Gastrocnemius medialis (tissue), 4 donors: Measurements from ENCODE around the gene MAPK8. TPM values are rescaled to one million over a fixed set of nuclear protein-coding genes. Genes with fewer than 3 reads are reported as not detected.

Experiments used
- ATAC-seq, 2 donors: fragments of 150-250 bp; one replicate each; pipeline ENCODE4 v1.9.1; 2016
- DNase-seq, 2 donors: peaks; one replicate each; pipeline ENCODE4 v3.0.0-alpha.2; 2019
- H3K27ac ChIP-seq, 4 donors: fragments of 200-600 bp; sonication (generic); 1 replicate in 1 of 4; 2 replicates in 3 of 4; pipeline ENCODE4 v1.5.1; 2016 to 2018; ENCODE audit warnings: mild to moderate bottlenecking in 2 of 4, moderate library complexity in 1 of 4
- H3K27me3 ChIP-seq, 3 donors: fragments of 200-600 bp; sonication (generic) in 2 of 3; 1 replicate in 1 of 3; 2 replicates in 2 of 3; pipeline versions ENCODE4 v1.5.1 to v1.6.0; 2016 to 2019; ENCODE audit warnings: mild to moderate bottlenecking in 1 of 3, moderate library complexity in 1 of 3
- H3K36me3 ChIP-seq, 2 donors: fragments of 200-600 bp; sonication (generic) in 1 of 2; one replicate each; pipeline ENCODE4 v1.5.1; 2017 to 2018
- H3K4me1 ChIP-seq, 2 donors: fragments of 200-600 bp; sonication (generic) in 1 of 2; one replicate each; pipeline ENCODE4 v1.5.1; 2016 to 2017; ENCODE audit warnings: mild to moderate bottlenecking in 2 of 2
- H3K4me3 ChIP-seq, 4 donors: fragments of 200-600 bp; sonication (generic) in 3 of 4; 1 replicate in 1 of 4; 2 replicates in 3 of 4; pipeline ENCODE4 v1.5.1; 2016 to 2019; ENCODE audit warnings: mild to moderate bottlenecking in 2 of 4
- H3K9me3 ChIP-seq, 3 donors: fragments of 200-600 bp; sonication (generic) in 2 of 3; 1 replicate in 1 of 3; 2 replicates in 2 of 3; pipeline ENCODE4 v1.5.1; 2016 to 2019
- POLR2A ChIP-seq, 2 donors: fragments of 450-650 bp; IDR thresholded peaks; one replicate each; pipeline ENCODE4 v1.6.1; 2017; ENCODE audit warnings: antibody characterized with exemption in 2 of 2, mild to moderate bottlenecking in 2 of 2, moderate library complexity in 2 of 2
- in situ Hi-C, 4 donors: fragments of 200-750 bp; cut with MboI; loops; one replicate each; pipeline versions ENCODE4 v1.15.0 to v1.8.0; 2017; ENCODE audit warnings: low sequenced_read_pairs in 4 of 4
- intact Hi-C: fragments of 100-400 bp; cut with DNase I; formaldehyde crosslinking; loops from one replicate; pipeline ENCODE4 v1.15.1; 2023; ENCODE audit warnings: low total_unique reads
- total RNA-seq, 4 donors: library from RNA; depleted of rRNA; stranded (reverse); fragments of >200 nt; gene quantifications; one replicate each; pipeline versions ENCODE4 v1.1.0 to v1.2.3, GENCODE V29; 2016
- TF ChIP-seq, protein P1 (sequence below), 5 experiments: fragments of 450-650 bp in 3 of 5; fragments of 200-600 bp in 2 of 5; sonication (generic) in 2 of 5; IDR thresholded peaks in 4 of 5; conservative IDR thresholded peaks in 1 of 5; 1 replicate in 4 of 5; 2 replicates in 1 of 5; pipeline ENCODE4 v1.5.1; 2016 to 2019; ENCODE audit warnings: antibody characterized with exemption in 5 of 5, mild to moderate bottlenecking in 3 of 5, moderate library complexity in 3 of 5

Gene MAPK8
- total RNA-seq, 4 donors from 2014 or later, result 25.6 to 52.1 (median 35.4) TPM

- no peak overlapping the region for H3K27ac ChIP-seq
- H3K9me3 ChIP-seq, result no peaks in the 10 kb centered on the region
- no peaks in the 10 kb centered on the region for H3K36me3 ChIP-seq
- in situ Hi-C loops, result no loop called here
- no peaks in the 10 kb centered on the region for H3K27me3 ChIP-seq
- no peaks in the 10 kb centered on the region for H3K4me1 ChIP-seq
- no peak overlapping the region for H3K4me3 ChIP-seq
- ATAC-seq, result no peak
- no peak for TF ChIP-seq POLR2A (IDR thresholded peaks at IDR 0.05)
- TF ChIP-seq, protein P1, sequence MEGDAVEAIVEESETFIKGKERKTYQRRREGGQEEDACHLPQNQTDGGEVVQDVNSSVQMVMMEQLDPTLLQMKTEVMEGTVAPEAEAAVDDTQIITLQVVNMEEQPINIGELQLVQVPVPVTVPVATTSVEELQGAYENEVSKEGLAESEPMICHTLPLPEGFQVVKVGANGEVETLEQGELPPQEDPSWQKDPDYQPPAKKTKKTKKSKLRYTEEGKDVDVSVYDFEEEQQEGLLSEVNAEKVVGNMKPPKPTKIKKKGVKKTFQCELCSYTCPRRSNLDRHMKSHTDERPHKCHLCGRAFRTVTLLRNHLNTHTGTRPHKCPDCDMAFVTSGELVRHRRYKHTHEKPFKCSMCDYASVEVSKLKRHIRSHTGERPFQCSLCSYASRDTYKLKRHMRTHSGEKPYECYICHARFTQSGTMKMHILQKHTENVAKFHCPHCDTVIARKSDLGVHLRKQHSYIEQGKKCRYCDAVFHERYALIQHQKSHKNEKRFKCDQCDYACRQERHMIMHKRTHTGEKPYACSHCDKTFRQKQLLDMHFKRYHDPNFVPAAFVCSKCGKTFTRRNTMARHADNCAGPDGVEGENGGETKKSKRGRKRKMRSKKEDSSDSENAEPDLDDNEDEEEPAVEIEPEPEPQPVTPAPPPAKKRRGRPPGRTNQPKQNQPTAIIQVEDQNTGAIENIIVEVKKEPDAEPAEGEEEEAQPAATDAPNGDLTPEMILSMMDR (IDR thresholded peaks at IDR 0.05 in 4 of 5, conservative IDR thresholded peaks at IDR 0.05 in 1 of 5), result peak; percentile 3 to 61 (median 46)
- intact Hi-C loops, result no loop called here
- no peak for DNase-seq
Observed at GRCh38 chr10:48289501-48290238, 16.8 kb upstream of the MAPK8 start.

GRCh38 chr10:48290286-48290685, 16.2 kb upstream of the MAPK8 start:
- intact Hi-C loops (no loop called here), in situ Hi-C loops (no loop called here)
- TF ChIP-seq POLR2A (IDR thresholded peaks at IDR 0.05), result no peak
- TF ChIP-seq, protein P1 (IDR thresholded peaks at IDR 0.05 in 4 of 5, conservative IDR thresholded peaks at IDR 0.05 in 1 of 5), result no peak
- Histone ChIP-seq H3K27ac (no peak overlapping the region), H3K4me1 (no peaks in the 10 kb centered on the region), H3K27me3 (no peaks in the 10 kb centered on the region), H3K4me3 (no peak overlapping the region), H3K36me3 (no peaks in the 10 kb centered on the region), H3K9me3 (no peaks in the 10 kb centered on the region)
- ATAC-seq, result no peak
- no peak for DNase-seq

- Histone ChIP-seq H3K36me3 (no peaks in the 10 kb centered on the region), H3K9me3 (no peaks in the 10 kb centered on the region), H3K27ac (no peak overlapping the region), H3K4me3 (no peak overlapping the region), H3K27me3 (no peaks in the 10 kb centered on the region), H3K4me1 (no peaks in the 10 kb centered on the region)
- intact Hi-C loops, result no loop called here
- TF ChIP-seq, protein P1 (IDR thresholded peaks at IDR 0.05 in 4 of 5, conservative IDR thresholded peaks at IDR 0.05 in 1 of 5), result no peak
- no peak for TF ChIP-seq POLR2A (IDR thresholded peaks at IDR 0.05)
- ATAC-seq, result no peak
- DNase-seq, result no peak
- in situ Hi-C loops, result no loop called here
Observed at GRCh38 chr10:48291190-48291589, 15.3 kb upstream of the MAPK8 start.

GRCh38 chr10:48292616-48293015, 13.9 kb upstream of the MAPK8 start:
- Histone ChIP-seq H3K27me3 (no peaks in the 10 kb centered on the region), H3K36me3 (no peaks in the 10 kb centered on the region), H3K9me3 (no peaks in the 10 kb centered on the region), H3K4me3 (no peak overlapping the region), H3K27ac (no peak overlapping the region), H3K4me1 (no peaks in the 10 kb centered on the region)
- DNase-seq (no peak), ATAC-seq (no peak)
- intact Hi-C loops (no loop called here), in situ Hi-C loops (no loop called here)
- TF ChIP-seq POLR2A (IDR thresholded peaks at IDR 0.05), result no peak
- TF ChIP-seq, protein P1 (IDR thresholded peaks at IDR 0.05 in 4 of 5, conservative IDR thresholded peaks at IDR 0.05 in 1 of 5), result no peak

- Histone ChIP-seq H3K36me3 (no peaks in the 10 kb centered on the region), H3K4me3 (no peak overlapping the region), H3K4me1 (no peaks in the 10 kb centered on the region), H3K27ac (no peak overlapping the region), H3K27me3 (no peaks in the 10 kb centered on the region), H3K9me3 (no peaks in the 10 kb centered on the region)
- ATAC-seq (no peak), DNase-seq (no peak)
- intact Hi-C loops, result no loop called here
- TF ChIP-seq, protein P1 (IDR thresholded peaks at IDR 0.05 in 4 of 5, conservative IDR thresholded peaks at IDR 0.05 in 1 of 5), result no peak
- TF ChIP-seq POLR2A (IDR thresholded peaks at IDR 0.05), result no peak
- in situ Hi-C loops, result no loop called here
Observed at GRCh38 chr10:48294431-48294830, 12.0 kb upstream of the MAPK8 start.
